GM19397 (cell line): Measurements from ENCODE around the gene ANO10.
A peak's percentile ranks its signal among the peaks of the same experiment; 100 is the strongest.
"Not testable (repeated sequence)": the region's sequence is repeated elsewhere in the genome, so short reads cannot be mapped to it uniquely, and the experiment has no call there.

Experiments used
- ATAC-seq: cut with Tn5 transposase; IDR thresholded peaks from one replicate; pipeline ENCODE4 v1.9.1; 2021; ENCODE audit warnings: mild to moderate bottlenecking, moderate library complexity; ENCODE audit not compliant: unreplicated experiment

Gene ANO10

DNA sequence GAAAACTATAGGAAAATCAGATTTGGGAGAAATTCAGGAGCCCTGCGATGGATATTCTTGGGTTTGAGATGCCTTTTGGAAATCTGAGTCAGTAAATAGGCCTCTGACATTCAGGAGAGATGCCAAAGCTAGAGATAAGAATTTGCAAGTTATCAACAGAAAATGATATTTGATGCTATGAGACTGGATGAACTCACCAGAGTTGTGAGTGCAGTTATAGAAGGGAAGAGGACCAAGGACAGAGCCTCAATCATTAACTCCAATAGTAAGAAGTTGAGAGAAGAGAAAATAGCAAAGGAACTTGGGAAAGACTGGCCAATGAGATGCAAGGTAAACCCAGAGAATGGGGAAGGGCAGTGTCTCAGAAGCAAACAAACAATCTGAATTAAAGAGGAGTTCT lies 7.9 kb upstream of the ANO10 start:
- ATAC-seq = no peak

DNA sequence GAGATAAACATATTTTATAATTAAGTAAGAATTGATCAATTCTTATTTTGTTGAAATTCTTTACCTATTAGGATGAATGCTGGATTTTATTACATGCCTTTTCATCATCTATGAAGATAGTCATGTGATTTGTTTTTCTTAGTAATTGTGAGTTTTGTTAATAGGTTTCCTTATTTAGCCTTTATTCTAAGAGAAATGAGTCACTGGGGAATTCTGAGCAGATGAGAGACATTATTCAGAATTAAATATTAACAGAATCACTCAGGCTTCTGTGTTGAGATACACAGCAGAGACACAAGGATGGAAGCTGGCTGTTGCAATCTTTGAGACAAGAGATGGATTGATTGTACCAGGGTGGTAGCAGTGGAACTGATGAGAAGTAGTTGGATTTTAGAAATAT lies 7.4 kb upstream of the ANO10 start:
- ATAC-seq = peak; percentile 50

- no peak for ATAC-seq
These were observed 5.5 kb upstream of the ANO10 start for GRCh38 chr3:43627360-43627759.

GRCh38 chr3:43624619-43625305 lies 3.0 kb upstream of the ANO10 start:
- no peak for ATAC-seq

GRCh38 chr3:43620831-43621655 lies 768 bp downstream of the ANO10 start:
- no peak for ATAC-seq

DNA sequence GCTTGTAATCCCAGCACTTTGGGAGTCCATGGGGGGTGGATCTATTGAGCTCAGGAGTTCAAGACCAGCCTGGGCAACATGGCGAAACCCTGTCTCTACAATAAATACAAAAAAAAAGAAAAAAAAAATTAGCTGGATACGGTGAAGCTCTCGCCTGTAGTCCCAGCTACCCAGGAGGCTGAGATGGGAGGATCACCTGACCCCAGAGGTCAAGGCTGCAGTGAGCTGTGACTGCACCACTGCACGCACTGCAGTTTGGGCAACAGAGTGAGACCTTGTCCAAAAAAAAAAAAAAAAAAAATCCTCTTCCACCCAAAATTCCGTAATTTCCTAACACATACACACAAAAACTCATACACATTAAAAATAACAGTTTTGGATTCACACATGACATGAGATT lies 2.2 kb downstream of the ANO10 start:
- ATAC-seq = no peak

- ATAC-seq = no peak
These were observed 3.7 kb downstream of the ANO10 start for GRCh38 chr3:43618142-43618541.

DNA sequence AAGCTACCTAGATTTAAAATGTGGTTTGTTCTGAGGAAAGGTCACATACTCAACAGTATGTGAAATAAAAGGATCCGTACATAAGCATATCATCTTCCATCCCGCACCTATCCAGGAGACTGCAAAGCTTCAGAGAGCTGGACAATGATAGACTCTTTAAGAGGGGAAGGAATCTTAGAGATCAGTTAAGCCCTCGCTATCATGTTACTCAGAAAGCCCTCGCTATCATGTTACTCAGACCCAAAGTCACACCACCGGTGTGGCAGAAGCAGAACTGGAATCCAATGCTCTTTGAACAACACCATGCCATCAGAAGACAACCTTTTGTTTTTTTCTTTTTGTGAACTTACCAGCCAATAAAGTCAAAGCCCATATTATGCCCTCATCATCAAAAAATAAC lies 5.8 kb downstream of the ANO10 start:
- ATAC-seq = no peak

- no peak for ATAC-seq
These were observed 6.7 kb downstream of the ANO10 start for GRCh38 chr3:43615133-43615532.

DNA sequence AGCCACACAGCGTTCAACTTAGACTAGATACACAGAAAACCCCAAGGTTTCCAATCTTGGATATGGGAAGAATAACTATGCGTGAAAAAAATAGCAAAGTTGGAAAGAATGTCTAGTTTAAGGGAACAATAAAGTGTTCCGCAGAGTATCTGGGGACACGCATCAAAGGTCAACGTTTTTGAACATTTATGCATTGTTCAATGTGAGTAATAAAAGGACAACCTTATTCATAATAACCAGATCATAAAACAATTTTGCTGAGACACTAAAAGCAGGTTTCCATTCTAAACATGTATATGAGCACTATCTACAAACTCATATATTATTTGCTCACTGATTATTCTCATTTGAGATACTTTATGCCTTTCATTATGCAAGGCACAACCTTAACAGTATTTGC lies 7.8 kb downstream of the ANO10 start:
- no peak for ATAC-seq

DNA sequence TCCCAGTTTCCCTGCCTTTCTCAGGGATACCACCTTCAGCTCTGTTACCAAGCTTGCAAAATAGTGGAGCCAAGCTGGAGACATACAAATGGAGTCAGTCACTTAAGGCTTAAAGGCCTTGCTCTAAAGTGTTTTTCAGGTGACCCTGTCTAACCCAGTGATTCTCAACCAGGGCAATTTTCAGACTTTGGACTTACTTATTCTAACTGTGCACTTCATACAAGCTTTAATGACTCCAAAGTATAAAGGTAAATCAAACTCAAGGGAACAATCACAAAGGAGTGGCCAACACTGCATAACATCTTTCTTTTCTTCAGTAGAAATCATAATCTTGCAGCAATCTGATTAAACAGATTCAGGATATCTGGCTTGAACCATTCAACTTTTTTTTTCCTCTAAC lies 9.4 kb downstream of the ANO10 start:
- ATAC-seq = no peak

GRCh38 chr3:43609406-43609805 lies 12.4 kb downstream of the ANO10 start:
- ATAC-seq = no peak

DNA sequence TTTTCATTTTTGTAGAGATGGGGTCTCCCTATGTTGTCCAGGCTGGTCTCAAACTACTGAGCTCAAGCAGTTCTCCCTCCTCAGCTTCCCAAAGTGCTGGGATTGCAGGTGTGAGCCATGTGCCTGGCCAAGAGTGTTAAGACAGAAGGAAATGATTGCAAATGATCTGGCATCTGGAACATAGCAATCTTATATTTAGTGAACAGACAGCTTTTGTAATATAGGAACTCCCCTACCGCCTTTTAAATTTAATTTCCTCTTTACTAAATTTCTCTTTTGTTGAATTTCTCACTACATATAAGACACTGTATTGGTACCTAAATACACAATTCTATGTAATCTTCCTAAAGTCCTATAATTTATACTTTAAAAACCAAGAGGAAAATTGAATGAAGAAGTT lies 13.1 kb downstream of the ANO10 start:
- no peak for ATAC-seq

GRCh38 chr3:43606284-43606683 lies 15.5 kb downstream of the ANO10 start:
- ATAC-seq = no peak

- ATAC-seq = not testable (repeated sequence)
These were observed 21.9 kb downstream of the ANO10 start for GRCh38 chr3:43599959-43600358.

DNA sequence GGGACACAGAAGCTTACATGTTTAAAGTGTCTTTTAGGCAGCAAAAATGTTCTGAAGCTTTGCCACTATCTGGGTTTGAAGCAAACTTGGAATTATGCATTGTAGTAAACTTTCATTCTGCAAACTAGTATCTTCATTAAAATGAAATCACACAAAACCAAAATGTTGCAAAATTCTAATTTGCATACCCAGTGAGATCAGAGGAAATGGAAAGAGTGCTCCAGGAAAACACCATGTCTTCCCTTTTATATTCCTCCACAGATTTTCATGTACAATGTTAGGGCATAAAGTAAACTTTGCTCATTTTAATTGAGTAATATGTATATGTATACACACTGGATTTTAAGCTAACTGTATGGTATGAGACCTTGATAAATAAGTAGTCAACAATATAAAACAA lies 23.9 kb downstream of the ANO10 start:
- ATAC-seq = no peak

- not testable (repeated sequence) for ATAC-seq
These were observed 25.6 kb downstream of the ANO10 start for GRCh38 chr3:43596178-43596577.

DNA sequence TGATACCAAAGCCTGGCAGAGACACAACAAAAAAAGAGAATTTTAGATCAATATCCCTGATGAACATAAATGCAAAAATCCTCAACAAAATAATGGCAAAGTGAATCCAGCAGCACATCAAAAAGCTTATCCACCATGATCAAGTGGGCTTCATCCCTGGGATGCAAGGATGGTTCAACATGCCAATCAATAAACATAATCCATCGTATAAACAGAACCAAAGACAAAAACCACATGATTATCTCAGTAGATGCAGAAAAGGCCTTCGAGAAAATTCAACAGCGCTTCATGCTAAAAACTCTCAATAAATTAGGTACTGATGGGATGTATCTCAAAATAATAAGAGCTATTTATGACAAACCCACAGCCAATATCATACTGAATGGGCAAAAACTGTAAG lies 26.5 kb downstream of the ANO10 start:
- ATAC-seq = not testable (repeated sequence)

- not testable (repeated sequence) for ATAC-seq
These were observed 28.2 kb downstream of the ANO10 start for GRCh38 chr3:43593588-43593987.

- not testable (repeated sequence) for ATAC-seq
These were observed 29.9 kb downstream of the ANO10 start for GRCh38 chr3:43591866-43592265.

GRCh38 chr3:43587303-43587702 lies 34.5 kb downstream of the ANO10 start:
- no peak for ATAC-seq

DNA sequence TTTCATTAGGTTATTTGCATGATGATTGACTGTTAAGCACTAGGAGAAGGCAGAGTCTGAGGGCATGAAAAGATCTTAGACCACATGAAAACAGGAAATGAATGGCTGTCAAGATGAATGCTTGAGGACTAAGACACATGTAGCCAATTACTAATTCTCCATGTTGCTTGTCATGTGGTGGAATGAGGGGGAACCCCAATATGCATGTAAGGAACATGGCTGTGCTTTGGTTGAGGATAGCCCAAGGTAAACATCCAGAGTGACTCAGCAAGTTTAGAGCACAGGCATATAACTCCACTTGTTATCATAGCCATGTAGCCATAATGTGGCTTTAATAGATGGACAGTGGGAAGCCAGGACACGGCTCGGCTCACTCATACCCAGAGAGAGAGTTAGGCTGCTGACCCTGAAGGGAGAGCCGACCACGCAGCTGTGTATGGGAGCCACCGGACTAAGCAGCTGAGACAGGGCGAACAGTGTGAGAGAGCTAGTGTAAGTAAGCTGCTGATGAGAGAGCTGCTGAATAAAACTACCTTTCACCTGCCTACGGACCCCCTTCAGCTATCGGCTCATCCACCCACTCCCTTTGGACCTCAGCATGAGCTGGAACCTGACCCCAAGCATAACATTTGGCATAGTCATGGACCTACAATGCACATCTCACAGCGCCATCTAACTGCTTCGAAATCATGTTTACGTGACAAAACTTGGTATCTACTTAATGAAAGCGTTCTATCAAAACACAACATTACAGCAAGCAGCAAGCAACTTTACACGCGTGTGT lies 37.6 kb downstream of the ANO10 start:
- no peak for ATAC-seq
